H1 (cell line): Measurements from ENCODE around the gene P3H3. TPM values are rescaled to one million over a fixed set of nuclear protein-coding genes. Genes with fewer than 3 reads are reported as not detected.

Source experiments
- CBX8 ChIP-seq: fragments of 300-800, 300-1000 bp; sonication (generic); IDR thresholded peaks from 2 replicates; pipeline ENCODE4 v1.7.1; 2016; ENCODE audit warnings: low read depth, low read length, borderline replicate concordance
- CEBPB ChIP-seq: IDR thresholded peaks from 2 replicates; pipeline ENCODE4 v1.6.1; 2012; ENCODE audit warnings: low read depth, low read length
- CTBP2 ChIP-seq: IDR thresholded peaks from 2 replicates; pipeline ENCODE4 v1.7.0; 2011; ENCODE audit warnings: borderline replicate concordance, mild to moderate bottlenecking, moderate library complexity, mixed read lengths, low read length; ENCODE audit not compliant: insufficient read depth, insufficient read length
- EZH2 ChIP-seq: fragments of 200-600 bp; sonication (generic); IDR thresholded peaks from 2 replicates; pipeline ENCODE4 v1.7.1; 2012; ENCODE audit warnings: low read depth, mild to moderate bottlenecking, moderate library complexity, low read length, inconsistent platforms; ENCODE audit not compliant: severe bottlenecking
- GABPA ChIP-seq: IDR thresholded peaks from 2 replicates; pipeline ENCODE4 v1.6.1; 2011; ENCODE audit warnings: mild to moderate bottlenecking, low read length, moderate library complexity, borderline replicate concordance; ENCODE audit not compliant: insufficient read depth
- GTF2F1 ChIP-seq: IDR thresholded peaks from 2 replicates; pipeline ENCODE4 v1.6.1; 2012; ENCODE audit warnings: low read depth, low read length, improper control_type of control experiment, borderline replicate concordance
- JUND ChIP-seq: IDR thresholded peaks from 2 replicates; pipeline ENCODE4 v1.6.1; 2011; ENCODE audit warnings: mild to moderate bottlenecking, improper control_type of control experiment, low read length
- KDM4A ChIP-seq: IDR thresholded peaks from one replicate; pipeline ENCODE4 v1.7.1; 2012; ENCODE audit warnings: low read depth, mild to moderate bottlenecking, moderate library complexity, low read length, inconsistent platforms; ENCODE audit not compliant: severe bottlenecking
- PHF8 ChIP-seq: fragments of 200-600 bp; sonication (generic); conservative IDR thresholded peaks from 2 replicates; pipeline ENCODE4 v1.7.1; 2012; ENCODE audit warnings: low read depth, mild to moderate bottlenecking, inconsistent platforms, low read length, moderate library complexity
- RAD21 ChIP-seq, 2 experiments: IDR thresholded peaks in 1 of 2; conservative IDR thresholded peaks in 1 of 2; 2 replicates each; pipeline ENCODE4 v1.6.1; 2011; ENCODE audit warnings: low read depth in 2 of 2, low read length in 2 of 2, improper control_type of control experiment in 1 of 2, inconsistent platforms in 1 of 2, mild to moderate bottlenecking in 1 of 2, moderate library complexity in 1 of 2
- RBBP5 ChIP-seq: IDR thresholded peaks from 2 replicates; pipeline ENCODE4 v1.7.1; 2012; ENCODE audit warnings: low read depth, mild to moderate bottlenecking, inconsistent platforms, low read length, moderate library complexity, borderline replicate concordance
- SIN3A ChIP-seq, 2 experiments: IDR thresholded peaks in 1 of 2; conservative IDR thresholded peaks in 1 of 2; 2 replicates each; pipeline ENCODE4 v1.6.1; 2011 to 2012; ENCODE audit warnings: low read length in 2 of 2, improper control_type of control experiment in 1 of 2, low read depth in 1 of 2, mild to moderate bottlenecking in 1 of 2
- TAF1 ChIP-seq: IDR thresholded peaks from 2 replicates; pipeline ENCODE4 v1.6.1; 2011; ENCODE audit warnings: mild to moderate bottlenecking, low read depth, low read length
- TBP ChIP-seq: IDR thresholded peaks from 2 replicates; pipeline ENCODE4 v1.6.1; 2011; ENCODE audit warnings: low read depth, low read length, improper control_type of control experiment
- TEAD4 ChIP-seq: IDR thresholded peaks from 2 replicates; pipeline ENCODE4 v1.6.1; 2012; ENCODE audit warnings: low read depth, low read length, inconsistent platforms, mixed read lengths
- polyA plus RNA-seq, 7 experiments: library from polyadenylated mRNA; depleted of rRNA in 3 of 7; stranded (reverse) in 5 of 7; unstranded in 2 of 7; fragments of >200 nt in 5 of 7; fragments of 200-250 nt in 2 of 7; gene quantifications; 1 replicate in 5 of 7; 2 replicates in 1 of 7; 4 replicates in 1 of 7; pipeline versions ENCODE4 v1.2.1 to v1.2.3, GENCODE V29; 2011 to 2013; ENCODE audit warnings: missing spikeins in 2 of 7, mixed read lengths in 2 of 7
- total RNA-seq: library from RNA; stranded (reverse); fragmentation: NEBNext Ultra II Directional; extraction: Animal tissue kit (Norgen Biotek cat#: 25700); gene quantifications from 2 replicates; pipeline ENCODE4 v1.2.1, GENCODE V29; 2021

P3H3 gene
- total and polyA plus RNA-seq, 2 of the 8 experiments (the other 6 are each of a cell fraction or from before 2014, with no cell fraction given): 22.9 to 43.5 TPM

DNA sequence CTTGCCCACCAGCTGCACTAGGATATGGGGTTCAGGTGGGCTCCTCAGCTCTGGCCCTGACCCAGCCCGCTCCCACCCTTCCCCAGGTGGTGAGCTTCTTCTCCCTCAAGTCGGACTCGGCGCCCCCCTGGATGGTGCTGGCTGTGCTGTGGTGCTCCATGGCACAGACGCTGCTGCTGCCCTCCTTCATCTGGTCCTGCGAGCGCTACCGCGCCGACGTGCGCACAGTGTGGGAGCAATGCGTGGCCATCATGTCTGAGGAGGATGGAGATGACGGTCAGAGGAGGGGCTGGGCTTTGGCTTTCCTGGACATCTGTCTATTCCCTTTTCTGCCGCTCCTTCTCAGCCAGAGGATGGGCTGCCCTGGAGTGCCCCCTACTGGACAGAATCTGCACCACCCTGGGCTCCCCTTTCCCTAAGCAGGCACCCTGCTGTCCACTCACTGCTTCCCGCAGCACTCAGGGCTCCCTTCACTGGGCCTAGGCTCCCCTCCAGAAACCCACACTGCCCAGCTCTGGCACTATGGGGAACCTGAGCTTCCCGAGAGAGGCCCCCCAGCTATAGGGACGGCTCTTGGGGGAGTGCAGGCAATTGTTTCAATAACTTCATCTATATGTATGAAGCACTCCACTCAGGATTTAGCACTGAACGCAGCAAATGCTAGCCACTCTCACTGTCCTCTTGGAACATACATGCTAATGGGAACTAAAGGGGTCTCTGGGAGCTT, 2.6 kb upstream of the P3H3 start (continued):
- TF ChIP-seq RBBP5 (no peak), GABPA (no peak), RAD21 (IDR thresholded peaks at IDR 0.05 in 1 of 2, conservative IDR thresholded peaks at IDR 0.05 in 1 of 2; ENCODE audit: low read depth in 2 of 2, low read length in 2 of 2) (peak; percentile 88 to 93), SIN3A (conservative IDR thresholded peaks at IDR 0.05 in 1 of 2, IDR thresholded peaks at IDR 0.05 in 1 of 2; ENCODE audit: low read depth in 1 of 2, low read length in 2 of 2) (0 out of 4 replicates have a peak, but pooled peaks of 1 of the 2 experiments have one; percentile 61), KDM4A (peak; percentile 31), CTBP2 (peak; percentile 80), GTF2F1 (no peak), EZH2 (no peak), PHF8 (no peak), CEBPB (no peak), TBP (no peak), CBX8 (no peak), TAF1 (no peak), TEAD4 (peak; percentile 90), JUND (0 out of 2 replicates have a peak, but pooled peaks have one; percentile 43)
